Neutrophil (primary cell): ENCODE results near the gene C5orf46.

ENCODE experiments used
- H3K27ac ChIP-seq: fragments of 200-600 bp; sonication (generic); 2 replicates; pipeline ENCODE4 v1.5.1; 2016; ENCODE audit warnings: mild to moderate bottlenecking, moderate library complexity
- H3K27me3 ChIP-seq: fragments of 200-600 bp; sonication (generic); 2 replicates; pipeline ENCODE4 v1.6.0; 2016; ENCODE audit warnings: mild to moderate bottlenecking
- H3K36me3 ChIP-seq: fragments of 200-600 bp; sonication (generic); 2 replicates; pipeline ENCODE4 v1.5.1; 2017
- H3K4me1 ChIP-seq, 2 experiments: fragments of 200-600 bp in 1 of 2; sonication (generic) in 1 of 2; 1 replicate in 1 of 2; 2 replicates in 1 of 2; pipeline versions ENCODE4 v1.5.1 to v1.6.1; 2013 to 2016; ENCODE audit warnings: low read depth in 1 of 2, low read length in 1 of 2, mild to moderate bottlenecking in 1 of 2, moderate library complexity in 1 of 2; ENCODE audit not compliant: control insufficient read depth in 1 of 2, insufficient read depth in 1 of 2
- H3K4me3 ChIP-seq, 2 experiments: fragments of 200-600 bp in 1 of 2; sonication (generic) in 1 of 2; 1 replicate in 1 of 2; 2 replicates in 1 of 2; pipeline ENCODE4 v1.5.1; 2013 to 2016; ENCODE audit warnings: low read depth in 1 of 2, low read length in 1 of 2, mild to moderate bottlenecking in 1 of 2, moderate library complexity in 1 of 2
- H3K9me3 ChIP-seq: fragments of 200-600 bp; sonication (generic); 2 replicates; pipeline ENCODE4 v1.5.1; 2016
- TF ChIP-seq, protein P1 (sequence below): fragments of 200-600 bp; sonication (generic); IDR thresholded peaks from 2 replicates; pipeline ENCODE4 v1.5.1; 2016; ENCODE audit warnings: antibody characterized with exemption

The C5orf46 gene

DNA sequence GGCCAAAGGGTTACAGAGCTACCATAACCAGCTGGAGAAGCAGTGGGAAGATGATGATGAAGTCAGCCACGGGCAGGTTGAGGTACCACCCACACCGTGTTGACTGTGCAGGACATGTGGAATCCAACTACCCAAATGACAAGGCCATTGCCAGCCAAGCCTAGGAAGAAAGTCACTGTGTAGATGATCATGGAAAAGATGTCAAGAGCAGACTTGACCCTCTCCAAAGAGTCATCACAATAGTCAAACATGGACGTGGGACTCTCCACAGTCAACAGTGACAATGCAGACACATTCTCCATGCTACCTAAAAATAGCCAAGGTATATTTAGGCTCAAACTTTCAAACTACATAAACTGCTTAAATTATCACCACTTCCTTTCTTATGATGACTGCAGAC, 54.0 kb downstream of the C5orf46 start:
- H3K4me3 ChIP-seq = no peak overlapping the region
- H3K9me3 ChIP-seq = no peaks in the 10 kb centered on the region
- H3K27me3 ChIP-seq = no peaks in the 10 kb centered on the region
- no peaks in the 10 kb centered on the region for H3K36me3 ChIP-seq
- TF ChIP-seq, protein P1, sequence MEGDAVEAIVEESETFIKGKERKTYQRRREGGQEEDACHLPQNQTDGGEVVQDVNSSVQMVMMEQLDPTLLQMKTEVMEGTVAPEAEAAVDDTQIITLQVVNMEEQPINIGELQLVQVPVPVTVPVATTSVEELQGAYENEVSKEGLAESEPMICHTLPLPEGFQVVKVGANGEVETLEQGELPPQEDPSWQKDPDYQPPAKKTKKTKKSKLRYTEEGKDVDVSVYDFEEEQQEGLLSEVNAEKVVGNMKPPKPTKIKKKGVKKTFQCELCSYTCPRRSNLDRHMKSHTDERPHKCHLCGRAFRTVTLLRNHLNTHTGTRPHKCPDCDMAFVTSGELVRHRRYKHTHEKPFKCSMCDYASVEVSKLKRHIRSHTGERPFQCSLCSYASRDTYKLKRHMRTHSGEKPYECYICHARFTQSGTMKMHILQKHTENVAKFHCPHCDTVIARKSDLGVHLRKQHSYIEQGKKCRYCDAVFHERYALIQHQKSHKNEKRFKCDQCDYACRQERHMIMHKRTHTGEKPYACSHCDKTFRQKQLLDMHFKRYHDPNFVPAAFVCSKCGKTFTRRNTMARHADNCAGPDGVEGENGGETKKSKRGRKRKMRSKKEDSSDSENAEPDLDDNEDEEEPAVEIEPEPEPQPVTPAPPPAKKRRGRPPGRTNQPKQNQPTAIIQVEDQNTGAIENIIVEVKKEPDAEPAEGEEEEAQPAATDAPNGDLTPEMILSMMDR = no peak
- H3K27ac ChIP-seq = no peak overlapping the region
- no peaks in the 10 kb centered on the region for H3K4me1 ChIP-seq

DNA sequence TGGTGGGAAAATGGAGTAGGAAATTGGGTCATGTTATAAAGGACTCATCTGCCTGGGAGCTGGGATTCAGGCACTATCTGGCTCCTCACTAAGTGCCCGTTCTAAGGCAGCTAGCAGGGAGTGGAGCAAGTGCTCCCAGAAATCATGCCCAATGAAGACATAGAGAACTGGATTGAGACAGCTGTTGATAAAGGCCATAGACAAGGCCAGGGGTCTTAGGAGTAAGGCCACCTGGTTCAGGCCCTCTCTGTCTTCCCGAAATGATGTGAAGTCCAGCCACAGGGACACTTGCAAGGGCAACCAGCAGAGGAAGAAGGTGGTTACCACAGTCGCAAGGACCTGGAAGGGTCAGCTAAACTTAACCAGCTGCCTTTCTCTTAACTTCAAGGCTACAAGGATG, 54.8 kb downstream of the C5orf46 start:
- Histone ChIP-seq H3K36me3 (no peaks in the 10 kb centered on the region), H3K27ac (no peak overlapping the region), H3K4me3 (no peak overlapping the region), H3K4me1 (no peaks in the 10 kb centered on the region), H3K9me3 (no peaks in the 10 kb centered on the region), H3K27me3 (no peaks in the 10 kb centered on the region)
- TF ChIP-seq, protein P1 = no peak

DNA sequence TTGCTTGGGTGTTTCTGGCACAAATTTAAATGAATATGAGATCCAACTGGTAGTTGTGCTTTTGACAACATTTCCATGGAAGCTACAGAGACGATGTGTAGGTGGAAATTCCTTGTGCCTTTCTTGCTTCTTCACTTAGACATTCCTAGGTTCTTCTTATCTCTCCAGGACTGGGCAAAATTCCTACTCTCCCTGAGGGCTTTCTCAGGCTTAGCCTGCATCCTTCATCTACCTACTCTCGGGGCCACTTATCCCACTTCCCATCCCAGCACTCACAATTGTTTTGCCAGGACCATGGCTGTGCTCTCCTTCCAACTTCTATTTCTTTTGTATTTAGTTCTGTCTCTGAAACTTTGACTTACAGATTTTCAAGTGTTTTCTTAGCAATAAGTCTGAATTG, 57.1 kb downstream of the C5orf46 start:
- TF ChIP-seq, protein P1 = no peak
- Histone ChIP-seq H3K9me3 (no peaks in the 10 kb centered on the region), H3K36me3 (no peaks in the 10 kb centered on the region), H3K4me1 (no peaks in the 10 kb centered on the region), H3K27me3 (no peaks in the 10 kb centered on the region), H3K4me3 (no peak overlapping the region), H3K27ac (no peak overlapping the region)

DNA sequence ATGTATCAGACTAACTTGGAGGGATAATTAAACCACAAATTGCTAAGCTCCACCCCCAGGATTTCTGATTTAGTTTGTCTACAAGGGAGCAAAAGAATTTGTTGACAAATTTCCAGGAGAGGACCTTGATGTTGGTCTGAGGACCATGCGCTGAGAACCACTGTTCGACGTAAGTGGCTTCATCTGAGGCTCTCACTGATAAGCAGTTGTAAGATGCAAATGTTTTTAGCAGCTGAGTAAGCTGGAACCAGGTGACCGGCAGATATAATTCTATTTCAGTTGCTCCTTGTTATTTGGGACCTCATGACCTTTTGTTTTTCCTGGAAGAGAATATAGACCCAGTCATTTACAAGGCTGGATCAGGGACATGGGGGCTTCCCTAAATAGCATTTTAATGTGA, 60.7 kb downstream of the C5orf46 start:
- no peaks in the 10 kb centered on the region for H3K27me3 ChIP-seq
- H3K36me3 ChIP-seq = no peaks in the 10 kb centered on the region
- no peak overlapping the region for H3K4me3 ChIP-seq
- TF ChIP-seq, protein P1 = no peak
- no peak overlapping the region for H3K27ac ChIP-seq
- H3K4me1 ChIP-seq = no peaks in the 10 kb centered on the region
- H3K9me3 ChIP-seq = no peaks in the 10 kb centered on the region

DNA sequence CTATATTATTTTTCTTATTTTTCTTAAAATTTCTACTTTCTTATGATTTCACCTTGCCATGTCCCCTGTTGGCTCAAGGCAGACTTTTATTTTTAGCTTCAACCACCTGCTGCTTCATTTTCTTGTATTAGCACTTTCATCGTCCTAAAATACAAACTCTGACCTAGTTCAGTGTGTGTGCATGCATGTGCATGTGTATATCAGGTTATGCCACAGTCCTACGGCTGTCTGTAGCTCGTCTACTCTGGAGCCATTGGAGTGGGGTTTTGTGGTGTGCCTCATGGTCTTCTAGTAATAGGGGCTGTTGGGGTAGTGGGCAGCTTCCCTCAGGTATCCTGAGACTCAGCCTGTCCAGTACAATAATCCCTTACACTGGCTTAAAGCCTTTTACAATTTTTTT, 61.5 kb downstream of the C5orf46 start:
- Histone ChIP-seq H3K27ac (no peak overlapping the region), H3K27me3 (no peaks in the 10 kb centered on the region), H3K9me3 (no peaks in the 10 kb centered on the region), H3K4me3 (no peak overlapping the region), H3K36me3 (no peaks in the 10 kb centered on the region), H3K4me1 (no peaks in the 10 kb centered on the region)
- TF ChIP-seq, protein P1 = no peak

DNA sequence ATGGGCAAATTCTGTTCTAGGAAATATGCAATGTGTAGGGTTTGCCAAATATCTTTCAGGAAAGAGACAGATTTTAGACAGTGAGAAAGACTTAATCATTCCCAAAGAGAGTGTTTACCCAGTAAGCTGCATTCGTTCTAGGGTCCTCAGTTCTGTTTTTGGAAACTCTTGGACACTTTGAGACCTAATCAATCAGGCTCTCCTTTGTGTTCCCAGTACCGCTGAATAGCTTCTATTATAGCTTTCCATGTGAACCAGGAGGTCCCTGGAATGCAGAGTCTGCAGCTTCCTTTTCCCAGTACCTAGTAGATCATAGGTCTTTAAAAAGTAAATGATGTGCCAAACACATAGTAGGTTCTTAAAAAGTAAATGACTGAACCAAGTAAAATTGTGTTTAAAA, 63.5 kb downstream of the C5orf46 start:
- TF ChIP-seq, protein P1 = no peak
- no peak overlapping the region for H3K4me3 ChIP-seq
- H3K9me3 ChIP-seq = no peaks in the 10 kb centered on the region
- no peak overlapping the region for H3K27ac ChIP-seq
- no peaks in the 10 kb centered on the region for H3K27me3 ChIP-seq
- no peaks in the 10 kb centered on the region for H3K36me3 ChIP-seq
- H3K4me1 ChIP-seq = no peaks in the 10 kb centered on the region
